Left lung (tissue), 10 donors: Measurements from ENCODE around the gene RTBDN. TPM values are rescaled to one million over a fixed set of nuclear protein-coding genes. Genes with fewer than 3 reads are reported as not detected.
A peak's percentile ranks its signal among the peaks of the same experiment; 100 is the strongest.

ENCODE experiments used
- ATAC-seq: fragments of 200-7000 bp; cut with Tn5 transposase; one replicate; pipeline ENCODE4 v1.9.1; 2020; ENCODE audit warnings: moderate library complexity
- DNase-seq, 4 donors: peaks; one replicate each; pipeline ENCODE4 v3.0.0-alpha.2; 2013 to 2020
- H3K27ac ChIP-seq, 2 donors: fragments of 200-600 bp; sonication (generic) in 1 of 2; one replicate each; pipeline versions ENCODE4 v1.5.0 to v1.8.0; 2020 to 2021
- H3K27me3 ChIP-seq, 2 donors: fragments of 200-600 bp; sonication (generic) in 1 of 2; one replicate each; pipeline versions ENCODE4 v1.5.0 to v1.8.0; 2020 to 2021
- H3K36me3 ChIP-seq, 2 donors: fragments of 200-600 bp; sonication (generic) in 1 of 2; one replicate each; pipeline versions ENCODE4 v1.5.0 to v1.8.0; 2020 to 2021
- H3K4me1 ChIP-seq, 2 donors: fragments of 200-600 bp; one replicate each; pipeline ENCODE4 v1.8.0; 2021
- H3K4me3 ChIP-seq, 2 donors: fragments of 200-600 bp; sonication (generic) in 1 of 2; one replicate each; pipeline versions ENCODE4 v1.5.0 to v1.8.0; 2020 to 2021; ENCODE audit warnings: mild to moderate bottlenecking in 1 of 2
- H3K9me3 ChIP-seq, 2 donors: fragments of 200-600 bp; sonication (generic) in 1 of 2; one replicate each; pipeline versions ENCODE4 v1.5.0 to v1.8.0; 2020 to 2021
- intact Hi-C, 2 donors: fragments of 100-400 bp; cut with DNase I; formaldehyde crosslinking; loops; one replicate each; pipeline versions ENCODE4 v1.11.2 to v1.14.2; 2022
- polyA plus RNA-seq, 6 donors: library from polyadenylated mRNA; unstranded; fragments of 120-200 nt; gene quantifications; one replicate each; pipeline ENCODE4 v1.2.1, GENCODE V29; 2013; ENCODE audit not compliant: insufficient read length in 6 of 6
- total RNA-seq, 2 donors: library from RNA; stranded (reverse); fragmentation: NEBNext Ultra II Directional; extraction: Animal tissue kit (Norgen Biotek cat#: 25700); gene quantifications; one replicate each; pipeline ENCODE4 v1.2.1, GENCODE V29; 2021
- TF ChIP-seq, protein P1 (sequence below), 2 donors: fragments of 200-600 bp; sonication (generic) in 1 of 2; IDR thresholded peaks; one replicate each; pipeline versions ENCODE4 v1.5.0 to v1.8.0; 2021; ENCODE audit warnings: antibody characterized with exemption in 2 of 2
- donor health status: DM: no; HTN: yes; CAD: no.
- donor health status: DM: no; HTN: no; CAD: no.

Gene RTBDN
- total and polyA plus RNA-seq, 8 donors, result 0.17 to 0.21 (median 0.20) TPM; not detected in 5

DNA sequence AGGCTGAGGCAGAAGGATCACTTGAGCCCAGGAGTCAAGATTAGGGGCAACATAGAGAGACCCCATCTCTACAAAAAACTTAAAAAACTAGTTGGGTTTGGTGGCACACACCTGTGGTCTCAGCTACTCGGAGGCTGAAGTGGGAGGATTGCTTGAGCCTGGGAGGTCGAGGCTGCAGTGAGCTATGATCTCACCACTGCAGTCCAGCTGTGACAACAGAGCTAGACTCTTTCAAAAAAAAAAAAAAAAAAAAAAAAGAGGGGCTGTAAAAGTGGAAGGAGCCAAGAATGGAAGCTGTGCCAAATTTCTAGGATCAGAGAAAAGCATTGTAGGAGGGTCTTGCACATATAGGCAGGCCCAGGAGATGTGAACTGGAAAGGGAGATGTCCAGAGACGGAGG lies 37.3 kb upstream of the RTBDN start:
- H3K36me3 ChIP-seq, result peaks cover 0 to 29% of the 10 kb centered on the region in 2 donors
- DNase-seq, result no peak
- no peak for ATAC-seq
- intact Hi-C loops, result no loop called here
- H3K9me3 ChIP-seq, result peaks cover 0 to 6% of the 10 kb centered on the region in 2 donors
- H3K27ac ChIP-seq, result no peak overlapping the region
- no peak overlapping the region for H3K4me3 ChIP-seq
- TF ChIP-seq, protein P1, sequence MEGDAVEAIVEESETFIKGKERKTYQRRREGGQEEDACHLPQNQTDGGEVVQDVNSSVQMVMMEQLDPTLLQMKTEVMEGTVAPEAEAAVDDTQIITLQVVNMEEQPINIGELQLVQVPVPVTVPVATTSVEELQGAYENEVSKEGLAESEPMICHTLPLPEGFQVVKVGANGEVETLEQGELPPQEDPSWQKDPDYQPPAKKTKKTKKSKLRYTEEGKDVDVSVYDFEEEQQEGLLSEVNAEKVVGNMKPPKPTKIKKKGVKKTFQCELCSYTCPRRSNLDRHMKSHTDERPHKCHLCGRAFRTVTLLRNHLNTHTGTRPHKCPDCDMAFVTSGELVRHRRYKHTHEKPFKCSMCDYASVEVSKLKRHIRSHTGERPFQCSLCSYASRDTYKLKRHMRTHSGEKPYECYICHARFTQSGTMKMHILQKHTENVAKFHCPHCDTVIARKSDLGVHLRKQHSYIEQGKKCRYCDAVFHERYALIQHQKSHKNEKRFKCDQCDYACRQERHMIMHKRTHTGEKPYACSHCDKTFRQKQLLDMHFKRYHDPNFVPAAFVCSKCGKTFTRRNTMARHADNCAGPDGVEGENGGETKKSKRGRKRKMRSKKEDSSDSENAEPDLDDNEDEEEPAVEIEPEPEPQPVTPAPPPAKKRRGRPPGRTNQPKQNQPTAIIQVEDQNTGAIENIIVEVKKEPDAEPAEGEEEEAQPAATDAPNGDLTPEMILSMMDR (IDR thresholded peaks at IDR 0.05), result no peak
- H3K27me3 ChIP-seq, result peaks cover 0 to 10% of the 10 kb centered on the region in 2 donors
- peaks cover 0 to 12% of the 10 kb centered on the region in 2 donors for H3K4me1 ChIP-seq

DNA sequence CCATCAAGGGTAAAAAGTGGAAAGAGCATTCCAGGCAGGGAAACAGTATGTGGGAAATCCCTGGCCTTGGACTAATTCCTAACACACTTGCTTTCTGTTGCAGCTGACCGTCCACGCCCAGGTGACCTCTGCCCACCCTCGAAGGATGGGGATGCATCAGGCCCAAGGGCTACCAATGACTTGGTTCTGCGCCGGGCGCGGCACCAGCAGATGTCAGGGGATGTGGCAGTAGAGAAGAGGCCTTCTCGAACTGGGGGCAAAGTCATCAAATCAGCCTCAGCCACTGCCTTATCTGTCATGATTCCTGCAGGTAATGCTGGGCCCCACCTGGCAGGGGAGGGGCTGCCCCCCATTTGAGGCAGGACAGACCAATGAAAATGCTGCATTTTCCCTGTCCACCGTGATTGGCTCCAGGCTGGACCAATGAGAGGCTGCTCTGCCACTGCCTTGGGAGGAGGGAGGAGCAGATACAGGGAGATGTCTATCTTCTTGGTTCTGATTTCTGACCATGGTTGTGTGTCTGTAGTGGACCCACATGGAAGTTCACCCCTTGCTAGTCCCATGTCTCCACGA lies 34.2 kb upstream of the RTBDN start:
- H3K4me3 ChIP-seq, result no peak overlapping the region
- TF ChIP-seq, protein P1 (IDR thresholded peaks at IDR 0.05), result no peak
- ATAC-seq (no peak), DNase-seq (no peak)
- peaks cover 0 to 10% of the 10 kb centered on the region in 2 donors for H3K27me3 ChIP-seq
- peaks cover 0 to 6% of the 10 kb centered on the region in 2 donors for H3K9me3 ChIP-seq
- H3K36me3 ChIP-seq, result no peaks in the 10 kb centered on the region
- no peak overlapping the region for H3K27ac ChIP-seq
- peaks cover 0 to 12% of the 10 kb centered on the region in 2 donors for H3K4me1 ChIP-seq
- intact Hi-C loops, result no loop called here

DNA sequence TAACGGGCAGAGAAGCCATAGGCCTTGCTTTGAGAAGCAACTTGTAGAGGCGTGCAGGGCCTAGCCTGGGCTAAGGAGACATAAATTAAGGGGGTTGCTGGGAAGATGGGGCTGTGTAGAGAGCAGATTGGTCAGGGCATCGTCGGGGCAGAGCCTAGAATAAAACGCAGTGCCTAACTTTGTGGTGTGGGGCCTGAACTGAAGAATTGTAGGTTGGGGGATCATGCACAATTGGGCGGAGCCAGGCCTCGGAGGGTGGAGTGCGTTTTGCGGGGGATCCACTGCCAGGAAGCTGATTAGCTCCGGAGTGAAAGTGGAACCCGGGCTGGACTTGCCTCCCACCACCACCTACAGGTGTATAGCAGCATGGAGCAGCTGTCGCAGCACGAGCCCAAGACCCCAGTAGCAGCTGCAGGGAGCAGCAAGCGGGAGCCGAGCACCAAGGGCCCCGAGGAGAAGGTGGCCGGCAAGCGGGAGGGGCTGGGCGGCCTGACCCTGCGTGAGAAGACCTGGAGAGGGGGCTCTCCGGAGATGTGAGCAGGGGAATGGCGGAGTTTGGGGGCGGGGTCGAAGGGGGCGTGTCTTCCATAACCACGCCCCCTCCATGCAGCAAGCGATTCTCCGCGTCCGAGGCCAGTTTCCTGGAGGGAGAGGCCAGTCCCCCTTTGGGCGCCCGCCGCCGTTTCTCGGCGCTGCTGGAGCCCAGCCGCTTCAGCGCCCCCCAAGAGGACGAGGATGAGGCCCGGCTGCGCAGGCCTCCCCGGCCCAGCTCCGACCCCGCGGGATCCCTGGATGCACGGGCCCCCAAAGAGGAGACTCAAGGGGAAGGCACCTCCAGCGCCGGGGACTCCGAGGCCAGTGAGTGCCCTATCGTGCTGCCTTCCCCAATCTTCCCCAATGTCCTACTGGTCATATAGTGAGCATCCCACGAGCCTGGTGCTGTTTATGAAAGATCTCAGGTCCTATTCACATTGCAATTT lies 33.0 kb upstream of the RTBDN start:
- intact Hi-C loops, result no loop called here
- ATAC-seq, result peak; percentile 87
- Histone ChIP-seq H3K36me3 (no peaks in the 10 kb centered on the region), H3K27ac (no peak overlapping the region), H3K4me3 (peak overlapping the region; percentile 26 to 43), H3K4me1 (peaks cover 0 to 12% of the 10 kb centered on the region in 2 donors), H3K27me3 (peaks cover 0 to 10% of the 10 kb centered on the region in 2 donors), H3K9me3 (no peaks in the 10 kb centered on the region)
- DNase-seq, result peak in 3 of 4 donors; percentile 65 to 87 (median 85)
- TF ChIP-seq, protein P1 (IDR thresholded peaks at IDR 0.05), result no peak

DNA sequence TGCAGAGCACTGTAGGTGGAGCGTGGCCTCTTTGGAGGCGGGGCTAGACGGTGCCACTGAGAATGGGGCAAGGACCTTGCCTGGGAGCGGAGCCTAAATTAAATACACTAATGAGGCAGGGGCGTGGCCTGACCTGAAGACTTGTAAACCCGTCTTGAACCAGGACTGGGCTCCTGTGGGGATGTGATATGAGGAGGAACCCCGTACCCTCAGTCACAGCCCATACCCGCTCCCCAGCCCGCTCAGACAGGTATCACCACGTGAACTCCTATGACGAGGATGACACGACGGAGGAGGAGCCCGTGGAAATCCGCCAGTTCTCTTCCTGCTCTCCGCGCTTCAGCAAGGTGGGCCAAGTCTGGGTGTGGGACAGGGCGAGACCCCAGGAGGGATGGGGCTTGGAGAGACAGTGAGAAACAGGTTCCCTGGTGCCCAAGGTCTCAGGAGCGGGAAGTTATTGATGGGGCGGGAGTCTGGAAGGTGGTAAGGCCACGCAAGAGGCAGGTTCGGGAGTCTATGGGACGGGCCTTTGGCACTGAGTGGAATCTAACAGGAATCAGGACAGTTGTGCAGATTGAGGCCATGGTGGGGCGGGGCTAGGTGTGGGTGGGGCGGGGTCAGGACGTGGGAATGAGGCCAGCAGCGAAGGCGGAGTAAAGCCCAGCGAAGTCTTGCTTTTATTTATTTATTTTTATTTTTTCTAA lies 32.2 kb upstream of the RTBDN start:
- Histone ChIP-seq H3K27me3 (peaks cover 0 to 10% of the 10 kb centered on the region in 2 donors), H3K36me3 (no peaks in the 10 kb centered on the region), H3K27ac (no peak overlapping the region), H3K9me3 (no peaks in the 10 kb centered on the region), H3K4me3 (no peak overlapping the region), H3K4me1 (peaks cover 0 to 12% of the 10 kb centered on the region in 2 donors)
- ATAC-seq (no peak), DNase-seq (no peak)
- intact Hi-C loops, result no loop called here
- TF ChIP-seq, protein P1 (IDR thresholded peaks at IDR 0.05), result no peak
